Tibial artery (tissue), 4 donors: ENCODE data around the gene FABP6.
A peak's percentile ranks its signal among the peaks of the same experiment; 100 is the strongest.

Source experiments
- DNase-seq, 2 donors: peaks; one replicate each; pipeline ENCODE4 v3.0.0-alpha.2; 2019
- H3K27ac ChIP-seq, 2 donors: fragments of 200-600 bp; sonication (generic) in 1 of 2; 1 replicate in 1 of 2; 2 replicates in 1 of 2; pipeline ENCODE4 v1.5.1; 2018 to 2019; ENCODE audit warnings: mild to moderate bottlenecking in 1 of 2
- H3K27me3 ChIP-seq, 2 donors: fragments of 200-600 bp; sonication (generic) in 1 of 2; one replicate each; pipeline versions ENCODE4 v1.5.1 to v1.6.0; 2016 to 2019
- H3K36me3 ChIP-seq, 3 donors: fragments of 200-600 bp; sonication (generic) in 2 of 3; one replicate each; pipeline ENCODE4 v1.5.1; 2016 to 2019; ENCODE audit warnings: mild to moderate bottlenecking in 2 of 3
- H3K4me1 ChIP-seq, 4 donors: fragments of 200-600 bp; sonication (generic) in 2 of 4; 1 replicate in 3 of 4; 2 replicates in 1 of 4; pipeline ENCODE4 v1.5.1; 2016 to 2019
- H3K4me3 ChIP-seq, 2 donors: fragments of 200-600 bp; sonication (generic) in 1 of 2; 1 replicate in 1 of 2; 2 replicates in 1 of 2; pipeline ENCODE4 v1.5.1; 2018 to 2019; ENCODE audit warnings: mild to moderate bottlenecking in 2 of 2
- H3K9me3 ChIP-seq, 3 donors: fragments of 200-600 bp; sonication (generic) in 1 of 3; one replicate each; pipeline ENCODE4 v1.5.1; 2016 to 2019
- CTCF ChIP-seq, 2 experiments: fragments of 200-600 bp in 1 of 2; fragments of 450-650 bp in 1 of 2; IDR thresholded peaks; one replicate each; pipeline ENCODE4 v1.5.1; 2017 to 2019; ENCODE audit warnings: antibody characterized with exemption in 2 of 2, mild to moderate bottlenecking in 1 of 2, moderate library complexity in 1 of 2
- intact Hi-C: fragments of 100-400 bp; cut with DNase I; formaldehyde crosslinking; loops from one replicate; pipeline ENCODE4 v1.15.0; 2023; ENCODE audit warnings: low total_unique reads

The FABP6 gene

GRCh38 chr5:160197341-160198144 is 31.8 kb upstream of the FABP6 start:
- Histone ChIP-seq H3K36me3 (no peaks in the 10 kb centered on the region), H3K4me3 (no peak overlapping the region), H3K4me1 (no peaks in the 10 kb centered on the region), H3K27me3 (no peaks in the 10 kb centered on the region), H3K9me3 (no peaks in the 10 kb centered on the region), H3K27ac (no peak overlapping the region)
- intact Hi-C loops = loop anchor here (2.0 to 5.0 kb wide), 2 partner anchors 147 to 190 kb away; no protein-coding TSS in a partner anchor
- no peak for TF ChIP-seq CTCF (IDR thresholded peaks at IDR 0.05)
- DNase-seq = no peak

GRCh38 chr5:160198146-160198545 is 31.2 kb upstream of the FABP6 start:
- Histone ChIP-seq H3K27me3 (no peaks in the 10 kb centered on the region), H3K4me1 (no peaks in the 10 kb centered on the region), H3K36me3 (no peaks in the 10 kb centered on the region), H3K9me3 (no peaks in the 10 kb centered on the region), H3K4me3 (no peak overlapping the region), H3K27ac (no peak overlapping the region)
- no peak for TF ChIP-seq CTCF (IDR thresholded peaks at IDR 0.05)
- intact Hi-C loops = loop anchor here (2.0 to 5.0 kb wide), 2 partner anchors 147 to 189 kb away; no protein-coding TSS in a partner anchor
- no peak for DNase-seq

- Histone ChIP-seq H3K9me3 (no peaks in the 10 kb centered on the region), H3K27ac (peak overlapping the region in 1 of 2 donors; percentile 5), H3K4me3 (peak overlapping the region; percentile 41 to 52), H3K4me1 (no peaks in the 10 kb centered on the region), H3K27me3 (no peaks in the 10 kb centered on the region), H3K36me3 (no peaks in the 10 kb centered on the region)
- intact Hi-C loops = loop anchor here (2.0 to 5.0 kb wide), 2 partner anchors 146 to 188 kb away; no protein-coding TSS in a partner anchor
- no peak for DNase-seq
- no peak for TF ChIP-seq CTCF (IDR thresholded peaks at IDR 0.05)
Measured at GRCh38 chr5:160198841-160199409, 30.4 kb upstream of the FABP6 start.

- peak; percentile 89 to 90 for TF ChIP-seq CTCF (IDR thresholded peaks at IDR 0.05)
- Histone ChIP-seq H3K4me3 (peak overlapping the region; percentile 41 to 52), H3K9me3 (no peaks in the 10 kb centered on the region), H3K4me1 (no peaks in the 10 kb centered on the region), H3K27ac (peak overlapping the region; percentile 5 to 25), H3K36me3 (no peaks in the 10 kb centered on the region), H3K27me3 (no peaks in the 10 kb centered on the region)
- intact Hi-C loops = loop anchor here (2.0 to 5.0 kb wide), 2 partner anchors 145 to 188 kb away; no protein-coding TSS in a partner anchor
- DNase-seq = peak; percentile 57 to 80
Measured at GRCh38 chr5:160199410-160199911, 29.8 kb upstream of the FABP6 start.

GRCh38 chr5:160207061-160207460 is 22.2 kb upstream of the FABP6 start:
- Histone ChIP-seq H3K36me3 (no peaks in the 10 kb centered on the region), H3K27ac (no peak overlapping the region), H3K4me3 (no peak overlapping the region), H3K4me1 (no peaks in the 10 kb centered on the region), H3K9me3 (no peaks in the 10 kb centered on the region), H3K27me3 (no peaks in the 10 kb centered on the region)
- TF ChIP-seq CTCF (IDR thresholded peaks at IDR 0.05) = no peak
- no peak for DNase-seq
- intact Hi-C loops = no loop called here
